Neural cell (in vitro differentiated cells): Measurements from ENCODE around the gene ABCB4. TPM values are rescaled to one million over a fixed set of nuclear protein-coding genes. Genes with fewer than 3 reads are reported as not detected.

Experiments used
- H2AFZ ChIP-seq: fragments of 200-600, 300-800 bp; sonication (generic), shearing (Covaris generic); 2 replicates; pipeline ENCODE4 v1.6.0; 2014; ENCODE audit warnings: low read depth, mild to moderate bottlenecking, antibody characterized with exemption, low read length, moderate library complexity
- H3F3A ChIP-seq: fragments of 200-600 bp; shearing (Covaris generic); 2 replicates; pipeline ENCODE4 v1.6.1; 2016; ENCODE audit warnings: mild to moderate bottlenecking, moderate library complexity, mixed read lengths, antibody characterized with exemption, low read length; ENCODE audit not compliant: insufficient read depth, poor library complexity, severe bottlenecking
- H3K27ac ChIP-seq: fragments of 200-600, 300-800 bp; sonication (generic), shearing (Covaris generic); 2 replicates; pipeline ENCODE4 v1.5.1; 2014; ENCODE audit warnings: mild to moderate bottlenecking, low read length, moderate library complexity
- H3K27me3 ChIP-seq: fragments of 300-800, 200-600 bp; sonication (generic), shearing (Covaris generic); 2 replicates; pipeline ENCODE4 v1.6.0; 2014; ENCODE audit warnings: mild to moderate bottlenecking, low read depth, low read length, moderate library complexity; ENCODE audit not compliant: insufficient read depth
- H3K36me3 ChIP-seq: fragments of 300-800, 200-600 bp; sonication (generic), shearing (Covaris generic); 2 replicates; pipeline ENCODE4 v1.5.1; 2014; ENCODE audit warnings: mild to moderate bottlenecking, antibody characterized with exemption, low read length, moderate library complexity; ENCODE audit not compliant: insufficient read depth
- H3K4me2 ChIP-seq: fragments of 300-800, 200-600 bp; sonication (generic), shearing (Covaris generic); 2 replicates; pipeline ENCODE4 v1.6.0; 2014; ENCODE audit warnings: mild to moderate bottlenecking, low read length
- H3K4me3 ChIP-seq: fragments of 300-800, 200-600 bp; sonication (generic), shearing (Covaris generic); 2 replicates; pipeline ENCODE4 v1.5.1; 2014; ENCODE audit warnings: mild to moderate bottlenecking, low read length, moderate library complexity
- H3K79me2 ChIP-seq: fragments of 200-600 bp; shearing (Covaris generic); replicated peaks from 2 replicates; pipeline ENCODE4 v1.6.0; 2014; ENCODE audit warnings: mild to moderate bottlenecking, low read length, moderate library complexity; ENCODE audit not compliant: insufficient read depth
- H3K9ac ChIP-seq: fragments of 300-800, 200-600 bp; sonication (generic), shearing (Covaris generic); 2 replicates; pipeline ENCODE4 v1.6.1; 2016; ENCODE audit warnings: mild to moderate bottlenecking, low read length, mixed read lengths
- H3K9me2 ChIP-seq: fragments of 200-600 bp; shearing (Covaris generic); 2 replicates; pipeline ENCODE4 v1.6.1; 2016; ENCODE audit warnings: mild to moderate bottlenecking, low read length, mixed read lengths; ENCODE audit not compliant: insufficient read depth
- H3K9me3 ChIP-seq: fragments of 200-600, 300-800 bp; sonication (generic), shearing (Covaris generic); 2 replicates; pipeline ENCODE4 v1.6.1; 2016; ENCODE audit warnings: mild to moderate bottlenecking, mixed run types, low read length, moderate library complexity, mixed read lengths
- H4K20me1 ChIP-seq: fragments of 200-600 bp; shearing (Covaris generic); 2 replicates; pipeline ENCODE4 v1.6.1; 2016; ENCODE audit warnings: mild to moderate bottlenecking, mixed run types; ENCODE audit not compliant: insufficient read depth
- CTCF ChIP-seq: fragments of 450-650 bp; IDR thresholded peaks from 2 replicates; pipeline ENCODE4 v1.5.1; 2014; ENCODE audit warnings: antibody characterized with exemption, mild to moderate bottlenecking, moderate library complexity; ENCODE audit not compliant: poor library complexity, severe bottlenecking
- EP300 ChIP-seq: fragments of 450-650 bp; conservative IDR thresholded peaks from 2 replicates; pipeline ENCODE4 v1.6.1; 2014; ENCODE audit warnings: antibody characterized with exemption, mild to moderate bottlenecking, moderate library complexity; ENCODE audit not compliant: poor library complexity, severe bottlenecking
- EZH2 ChIP-seq: fragments of 200-600, 300-800 bp; shearing (Covaris generic), sonication (generic); IDR thresholded peaks from 2 replicates; pipeline ENCODE4 v1.6.1; 2014; ENCODE audit warnings: antibody characterized with exemption, low read length, borderline replicate concordance, mild to moderate bottlenecking; ENCODE audit not compliant: insufficient read depth, poor library complexity, severe bottlenecking
- MXI1 ChIP-seq: fragments of 450-650 bp; conservative IDR thresholded peaks from 2 replicates; pipeline ENCODE4 v1.6.1; 2014; ENCODE audit warnings: antibody characterized with exemption, mild to moderate bottlenecking; ENCODE audit not compliant: poor library complexity, severe bottlenecking
- POLR2AphosphoS5 ChIP-seq: IDR thresholded peaks from 2 replicates; pipeline ENCODE4 v1.6.1; 2012
- RAD21 ChIP-seq: fragments of 450-650 bp; conservative IDR thresholded peaks from 2 replicates; pipeline ENCODE4 v1.6.1; 2014; ENCODE audit warnings: antibody characterized with exemption, mild to moderate bottlenecking, moderate library complexity
- REST ChIP-seq: IDR thresholded peaks from 2 replicates; pipeline ENCODE4 v1.6.1; 2012; ENCODE audit warnings: borderline replicate concordance
- SMC3 ChIP-seq: fragments of 450-650 bp; conservative IDR thresholded peaks from 2 replicates; pipeline ENCODE4 v1.6.1; 2014; ENCODE audit warnings: antibody characterized with exemption, mild to moderate bottlenecking, moderate library complexity; ENCODE audit not compliant: poor library complexity
- TAF1 ChIP-seq: IDR thresholded peaks from 2 replicates; pipeline ENCODE4 v1.6.1; 2012; ENCODE audit warnings: low read depth
- polyA plus RNA-seq: library from polyadenylated mRNA; depleted of rRNA; stranded (reverse); fragments of >200 nt; gene quantifications from 2 replicates; pipeline ENCODE4 v1.2.3, GENCODE V29; 2014

Gene ABCB4
- polyA plus RNA-seq, 1 donor from 2014 or later, result not detected

- H3K4me3 ChIP-seq, result no peak overlapping the region
- TF ChIP-seq RAD21 (no peak), SMC3 (no peak), EZH2 (no peak), POLR2AphosphoS5 (no peak), TAF1 (no peak), REST (no peak), CTCF (no peak), EP300 (no peak), MXI1 (no peak)
- no peaks in the 10 kb centered on the region for H3K9me3 ChIP-seq
- no peaks in the 10 kb centered on the region for H3K79me2 ChIP-seq
- H3K9ac ChIP-seq, result no peak overlapping the region
- H3F3A ChIP-seq, result no peaks in the 10 kb centered on the region
- no peak overlapping the region for H3K4me2 ChIP-seq
- no peaks in the 10 kb centered on the region for H3K9me2 ChIP-seq
- H2AFZ ChIP-seq, result no peak overlapping the region
- H3K27ac ChIP-seq, result no peak overlapping the region
- H3K27me3 ChIP-seq, result no peaks in the 10 kb centered on the region
- no peaks in the 10 kb centered on the region for H4K20me1 ChIP-seq
- H3K36me3 ChIP-seq, result no peaks in the 10 kb centered on the region
Measured at GRCh38 chr7:87413951-87414793, 61.3 kb downstream of the ABCB4 start.

DNA sequence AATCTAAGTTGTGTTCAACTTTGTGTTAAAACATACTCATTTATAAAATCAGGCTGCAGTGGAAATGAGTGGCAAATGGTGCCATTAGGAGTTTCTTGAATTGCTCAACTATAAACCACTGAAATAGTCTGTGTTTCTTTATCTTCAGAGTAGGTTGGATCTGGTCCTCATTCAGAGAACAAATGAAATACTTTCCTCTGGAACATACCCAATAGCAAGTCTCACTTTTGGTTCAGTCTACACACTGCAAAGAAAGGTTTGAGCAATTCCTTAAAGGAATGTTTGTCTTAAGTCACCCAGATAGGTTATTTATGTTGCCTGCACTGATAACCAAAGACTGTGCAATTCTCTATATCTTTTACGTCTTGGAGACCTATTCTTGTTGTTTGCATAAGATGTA is 62.5 kb downstream of the ABCB4 start:
- Histone ChIP-seq H3K79me2 (no peaks in the 10 kb centered on the region), H3K36me3 (no peaks in the 10 kb centered on the region), H3K27ac (no peak overlapping the region), H3K4me2 (no peak overlapping the region), H3K27me3 (no peaks in the 10 kb centered on the region), H2AFZ (no peak overlapping the region), H3K9me2 (no peaks in the 10 kb centered on the region), H3K4me3 (no peak overlapping the region), H3K9ac (no peak overlapping the region), H3F3A (no peaks in the 10 kb centered on the region), H4K20me1 (no peaks in the 10 kb centered on the region), H3K9me3 (no peaks in the 10 kb centered on the region)
- TF ChIP-seq EP300 (no peak), CTCF (no peak), RAD21 (no peak), REST (no peak), TAF1 (no peak), EZH2 (no peak), MXI1 (no peak), SMC3 (no peak), POLR2AphosphoS5 (no peak)
